Activated CD4-positive, alpha-beta T cell treated with anti-CD3 and anti-CD28 coated beads, Interleukin-2, amount 50 U/mL, for 1 hour (primary cell): ENCODE measurements around the gene TAP2.
A peak's percentile ranks its signal among the peaks of the same experiment; 100 is the strongest.
"Not testable (repeated sequence)": the region's sequence is repeated elsewhere in the genome, so short reads cannot be mapped to it uniquely, and the experiment has no call there.

Experiments used
- DNase-seq: peaks from one replicate; pipeline ENCODE4 v3.0.0-alpha.2; 2020

Gene TAP2

DNA sequence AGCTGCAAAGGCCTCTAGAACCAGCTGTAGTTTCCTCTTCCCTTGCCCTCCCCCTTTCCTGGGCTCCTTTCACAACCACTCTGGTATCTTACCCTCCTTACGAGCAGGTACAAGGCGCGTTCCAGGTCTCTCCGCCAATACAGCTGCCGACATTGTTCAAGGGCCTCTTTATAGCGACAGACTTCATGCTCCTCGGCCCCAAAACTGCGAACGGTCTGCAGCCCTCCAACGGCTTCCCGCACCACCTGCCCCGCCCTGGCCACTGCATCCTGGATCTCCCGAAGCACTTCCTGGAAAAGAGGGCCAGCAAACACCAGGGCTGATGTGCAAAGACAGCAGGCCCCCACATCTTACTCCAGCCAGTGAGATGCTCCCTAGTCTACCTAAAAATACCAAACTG, 6.0 kb downstream of the TAP2 start:
- DNase-seq, result no peak

DNA sequence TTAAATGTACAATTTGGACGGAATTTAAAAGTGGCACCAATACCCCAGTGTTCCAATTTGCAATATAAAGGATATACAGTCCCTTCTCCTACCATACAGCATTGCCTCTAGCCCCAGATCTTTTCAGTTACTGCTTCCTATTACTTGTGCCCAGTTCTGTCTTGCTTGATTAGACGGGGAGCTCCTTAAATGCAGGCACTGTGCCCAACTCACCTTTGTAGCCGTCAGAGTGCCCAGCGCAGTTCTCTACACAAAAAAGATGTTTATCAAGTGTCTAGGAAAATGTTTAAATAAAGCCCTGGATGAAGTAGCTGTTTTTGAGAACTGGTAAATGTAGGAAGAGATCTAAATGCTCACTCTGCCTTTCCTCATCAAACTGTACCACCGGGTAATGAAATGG, 7.6 kb downstream of the TAP2 start:
- no peak for DNase-seq

DNA sequence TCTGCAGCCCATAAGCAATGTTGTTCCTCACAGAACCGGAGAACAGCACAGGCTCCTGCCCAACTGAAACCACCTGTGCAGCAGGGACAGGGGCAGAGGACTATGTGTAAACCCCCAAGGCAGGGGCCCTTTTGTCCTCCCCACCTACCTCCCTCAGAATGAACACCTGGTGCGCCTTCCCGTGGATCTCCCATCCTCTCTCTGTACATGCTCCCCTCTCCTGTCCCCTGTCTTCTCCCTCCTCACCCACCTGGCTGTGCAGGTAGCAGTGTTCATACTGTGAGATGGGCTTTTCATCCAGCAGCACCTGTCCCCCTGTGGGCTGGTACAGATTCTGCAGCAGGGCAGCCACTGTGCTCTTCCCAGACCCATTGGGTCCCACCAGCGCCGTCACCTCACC, 8.5 kb downstream of the TAP2 start:
- no peak for DNase-seq

DNA sequence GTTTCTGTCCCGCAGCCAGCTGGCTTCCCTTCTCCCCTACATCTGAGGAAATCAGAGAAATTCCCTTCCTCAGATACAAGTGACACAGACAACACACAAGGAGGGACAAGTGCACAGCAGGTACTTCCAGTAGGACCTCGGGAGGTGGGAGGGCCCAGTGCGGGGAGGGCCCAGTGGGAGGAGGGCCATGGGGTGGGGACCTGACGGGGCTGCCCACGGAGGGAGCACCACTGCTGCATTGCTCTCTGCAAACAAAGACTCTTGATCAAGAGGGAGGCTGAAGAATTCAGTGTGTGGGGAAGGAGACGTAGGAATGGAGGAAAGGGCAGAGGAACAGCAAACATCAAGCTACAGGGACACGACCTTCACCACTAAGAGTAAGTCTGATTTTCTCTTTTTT, 9.0 kb downstream of the TAP2 start:
- DNase-seq, result no peak

DNA sequence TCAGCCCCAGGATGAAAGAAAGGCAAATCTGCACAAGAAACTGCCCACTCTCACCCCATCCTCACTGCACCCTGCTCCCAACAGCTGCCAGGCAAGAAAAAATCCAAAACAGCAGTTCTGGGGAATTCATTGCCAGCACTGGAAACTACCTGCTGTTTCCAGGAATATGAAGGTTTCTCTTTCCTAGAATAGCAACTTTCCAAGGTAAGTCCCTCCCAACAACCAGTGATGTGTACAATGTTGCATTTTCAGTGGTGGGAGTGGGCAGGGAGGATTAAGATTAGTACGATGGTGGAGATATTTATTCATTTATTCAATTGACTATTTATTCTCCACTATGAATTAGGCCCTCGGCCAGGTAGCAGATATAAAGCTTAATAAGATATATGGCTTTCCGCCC, 11.5 kb downstream of the TAP2 start:
- DNase-seq, result no peak

DNA sequence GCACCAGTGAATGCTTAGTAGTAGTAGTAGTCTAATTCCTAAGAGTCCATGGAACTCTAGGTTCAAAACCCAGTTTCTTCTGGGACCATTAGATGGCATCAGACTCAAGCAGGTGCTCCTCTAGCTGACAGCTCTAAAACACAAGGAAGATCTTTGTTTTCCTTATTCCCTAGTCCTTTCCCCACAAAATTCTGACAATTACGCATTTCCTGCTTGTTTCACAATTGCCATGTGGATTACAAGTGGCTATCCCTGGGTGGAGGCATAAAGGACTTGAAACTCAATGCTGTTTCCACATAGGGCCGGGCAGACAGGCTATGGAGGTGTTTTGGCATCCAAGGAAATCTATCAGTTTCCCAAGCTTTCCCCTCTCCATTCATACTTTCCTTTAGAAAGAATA, 12.6 kb downstream of the TAP2 start:
- DNase-seq, result no peak

DNA sequence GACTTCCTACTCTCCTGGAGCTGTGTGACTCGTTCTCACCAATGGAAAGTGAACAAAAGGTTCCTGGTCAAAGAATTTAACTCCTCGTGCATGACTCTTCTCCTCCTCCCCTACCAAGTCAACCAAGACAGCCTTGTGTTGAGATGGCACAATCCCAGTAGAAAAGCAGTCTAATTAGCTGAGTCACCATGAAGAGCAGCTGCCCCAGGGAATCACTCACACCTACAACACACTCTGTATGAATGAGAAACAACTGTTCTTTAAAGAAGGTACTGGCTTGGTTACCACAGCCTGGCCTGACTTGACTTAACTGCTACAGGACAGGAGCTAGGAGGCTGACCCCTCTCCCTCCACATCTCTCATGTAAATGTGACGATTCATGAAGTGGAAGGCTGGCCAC, 18.8 kb downstream of the TAP2 start:
- no peak for DNase-seq

DNA sequence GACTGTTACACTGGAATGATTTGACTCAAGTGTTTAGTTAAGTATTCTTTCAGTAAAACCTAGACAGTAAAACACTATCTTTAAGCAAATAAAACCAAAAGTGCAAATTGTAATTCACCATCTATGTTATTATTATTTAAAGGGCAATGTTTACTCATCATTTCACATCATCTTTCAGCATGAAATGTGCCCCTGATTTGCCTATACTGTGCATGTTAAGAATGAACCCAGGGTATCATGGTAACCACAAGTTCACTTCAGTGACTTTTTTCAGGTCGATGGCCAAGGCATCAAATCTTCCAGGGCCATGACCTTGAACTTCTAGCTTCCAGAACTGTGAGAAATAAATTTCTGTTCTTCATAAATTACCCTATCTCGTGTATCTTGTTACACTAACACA, 19.7 kb downstream of the TAP2 start:
- DNase-seq, result no peak

DNA sequence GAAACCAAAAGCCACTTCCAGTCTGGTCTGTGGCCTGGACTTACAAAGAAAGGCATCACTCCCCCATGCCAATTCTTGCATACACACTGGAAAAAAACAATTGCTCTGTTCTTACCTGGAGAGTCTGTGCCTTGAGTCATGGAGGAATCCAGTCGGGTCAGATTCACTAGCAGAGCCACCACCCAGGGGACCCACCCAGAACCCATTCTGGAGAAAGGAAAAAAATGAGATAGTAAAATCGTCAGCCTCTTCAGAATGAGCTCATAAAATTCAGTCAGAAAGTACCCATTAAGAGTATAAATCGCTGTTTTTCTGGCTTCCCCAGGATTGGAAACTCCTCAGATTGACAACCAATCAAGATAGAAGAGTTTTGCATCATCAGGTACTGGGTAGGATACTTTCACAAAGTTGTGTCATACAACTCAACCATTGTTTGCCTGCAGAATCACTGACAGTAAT, 21.8 kb downstream of the TAP2 start, which contains the start of gene HLA-DOB:
Gene HLA-DOB (minus strand): TSS at position 257 of the 459 bp plus-strand sequence. CDS start 51 bp downstream, at position 206.
- DNase-seq, result no peak

DNA sequence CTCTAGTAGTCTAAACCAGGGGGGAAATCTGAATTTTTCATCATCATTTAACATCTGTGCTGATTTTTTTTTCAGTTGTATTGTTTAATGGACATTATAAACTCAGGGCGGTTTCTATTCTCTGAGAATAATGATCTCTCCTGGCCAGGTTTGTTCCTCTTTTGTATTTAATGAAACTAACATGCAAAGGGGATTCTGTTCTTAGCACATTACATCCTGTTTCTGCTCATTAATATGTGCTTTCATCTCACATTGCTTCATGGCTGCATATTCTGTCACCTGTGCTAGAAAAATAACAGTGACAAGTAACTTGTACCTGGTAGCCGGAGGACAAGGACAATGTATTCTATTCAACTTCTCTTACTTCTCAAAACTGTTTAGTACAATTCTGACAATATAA, 22.5 kb downstream of the TAP2 start:
- DNase-seq, result no peak

DNA sequence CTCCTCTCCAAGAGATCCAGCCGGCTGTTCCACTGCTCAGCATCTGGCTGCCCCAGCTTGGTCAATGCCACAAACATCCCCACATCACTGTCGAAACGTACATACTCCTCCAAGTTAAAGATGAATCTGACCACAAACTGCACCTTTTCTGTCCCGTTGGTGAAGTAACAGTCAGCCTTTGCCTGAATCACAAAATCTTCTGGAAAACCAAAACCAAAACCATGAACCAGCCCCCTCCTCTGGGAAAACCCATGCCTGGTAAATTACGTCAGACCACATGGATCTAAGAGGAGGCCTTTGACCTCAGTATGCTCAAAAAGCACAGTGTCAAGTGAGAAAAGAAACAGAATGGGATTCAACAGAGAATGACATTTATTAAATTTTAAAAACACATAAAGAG, 23.4 kb downstream of the TAP2 start:
- DNase-seq, result no peak

DNA sequence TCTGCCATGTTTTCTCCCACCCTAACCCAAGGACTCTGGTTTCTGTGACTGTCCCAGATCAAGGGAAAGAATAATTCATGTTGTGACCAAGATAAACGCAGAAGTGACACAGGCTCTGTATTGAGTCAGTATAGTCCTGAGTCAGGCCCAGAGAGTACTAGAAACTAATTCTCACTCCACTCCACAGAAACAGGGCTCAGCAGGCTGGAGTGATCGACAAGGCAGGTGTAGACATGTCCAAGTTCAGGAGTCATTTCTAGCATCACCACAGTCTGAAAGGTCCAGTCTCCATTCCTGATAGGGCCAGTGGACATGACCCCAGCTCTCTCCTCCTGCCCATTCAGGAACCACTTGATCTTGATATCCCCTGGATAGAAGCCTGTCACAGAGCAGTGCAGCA, 24.4 kb downstream of the TAP2 start:
- DNase-seq, result no peak

DNA sequence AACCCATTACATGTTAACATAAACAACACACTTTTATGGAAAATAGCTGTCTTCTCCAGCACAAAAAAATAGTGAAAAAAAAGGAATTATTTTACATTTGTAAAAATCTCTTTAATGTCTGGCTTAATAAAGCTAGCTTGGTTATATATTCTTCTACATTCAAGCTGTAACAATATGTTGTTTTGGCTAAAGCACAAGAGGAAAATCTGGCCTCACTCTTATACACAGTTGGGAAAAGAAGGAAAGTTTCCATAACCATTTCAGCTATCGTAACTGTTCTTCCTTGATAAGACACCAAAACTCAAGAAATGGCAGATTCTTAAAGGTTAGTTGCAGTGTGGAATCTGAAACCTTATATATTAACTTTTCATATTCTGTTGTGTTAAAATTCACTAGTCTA, 29.4 kb downstream of the TAP2 start:
- DNase-seq, result no peak

DNA sequence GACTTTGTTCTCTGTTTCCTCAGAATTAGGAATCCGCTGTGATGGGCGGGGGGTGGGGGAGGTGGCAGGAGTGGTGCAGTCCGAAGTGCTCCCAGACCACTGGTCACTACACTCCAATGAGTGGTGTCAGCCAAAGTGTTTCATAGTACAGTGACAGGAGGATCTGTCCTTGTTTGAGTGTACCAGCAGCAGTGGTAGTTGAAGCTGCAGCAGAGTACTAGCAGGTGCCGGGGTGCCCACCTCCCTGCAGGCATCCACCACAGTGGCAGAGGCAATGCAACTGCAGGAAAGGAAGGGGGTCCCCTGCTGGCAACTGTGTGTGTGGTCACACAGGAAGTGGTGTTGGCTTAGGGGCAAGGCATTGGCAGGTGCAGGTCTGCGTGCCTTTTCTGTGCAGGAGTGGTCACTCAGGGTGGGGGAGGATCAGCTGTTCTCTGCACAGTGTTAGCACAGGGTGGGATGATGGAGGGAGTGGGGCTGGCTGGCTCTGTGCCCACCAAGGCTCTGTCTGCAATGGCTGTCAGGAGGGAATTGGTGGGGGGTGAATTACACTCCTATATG, 31.4 kb downstream of the TAP2 start:
- no peak for DNase-seq

DNA sequence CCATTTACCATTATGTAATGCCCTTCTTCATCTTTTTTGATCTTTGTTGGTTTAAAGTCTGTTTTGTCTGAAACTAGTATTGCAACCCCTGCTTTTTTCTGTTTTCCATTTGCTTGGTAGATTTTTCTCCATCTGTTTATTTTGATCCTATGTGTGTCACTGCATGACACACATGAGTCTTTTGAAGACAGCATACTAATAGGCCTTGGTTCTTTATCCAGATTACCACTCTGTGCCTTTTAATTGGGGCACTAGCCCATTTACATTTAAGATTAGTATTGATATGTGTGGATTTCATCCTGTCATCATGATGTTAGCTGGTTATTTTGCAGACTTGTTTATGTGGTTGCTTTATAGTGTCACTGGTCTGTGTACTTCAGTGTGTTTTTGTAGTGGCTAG, 33.1 kb downstream of the TAP2 start:
- DNase-seq, result not testable (repeated sequence)

DNA sequence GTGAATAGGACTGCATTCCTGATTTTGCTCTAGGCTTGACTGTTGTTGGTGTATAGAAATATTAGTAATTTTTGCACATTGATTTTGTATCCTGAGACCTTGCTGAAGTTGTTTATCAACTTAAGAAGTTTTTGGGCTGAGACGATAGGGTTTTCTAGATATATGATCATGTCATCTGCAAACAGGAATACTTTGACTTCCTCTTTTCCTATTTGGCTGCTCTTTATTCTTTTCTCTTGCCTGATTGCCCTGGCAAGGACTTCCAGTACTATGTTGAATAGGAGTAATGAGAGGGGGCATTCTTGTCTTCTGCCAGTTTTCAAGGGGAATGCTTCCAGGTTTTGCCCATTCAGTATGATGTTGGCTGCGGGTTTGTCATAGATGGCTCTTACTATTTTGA, 35.1 kb downstream of the TAP2 start:
- no peak for DNase-seq

DNA sequence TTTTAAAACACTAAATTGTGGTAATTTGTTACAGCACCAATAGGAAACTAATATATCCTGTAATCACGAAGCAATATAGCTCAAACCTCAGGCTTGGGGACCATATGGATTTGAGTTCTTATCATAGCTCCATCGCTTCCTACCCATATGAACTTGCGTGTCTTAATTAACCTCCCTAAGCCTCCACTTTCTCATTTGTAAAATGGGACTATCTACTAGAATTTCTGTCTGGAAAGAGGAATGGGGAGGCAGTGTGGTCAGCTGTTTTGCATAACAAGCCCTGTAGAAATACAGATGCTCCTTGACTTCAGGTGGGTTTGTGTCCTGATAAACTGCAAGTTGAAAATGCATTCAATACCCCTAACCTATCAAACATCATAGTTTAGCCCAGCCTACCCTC, 38.8 kb downstream of the TAP2 start:
- no peak for DNase-seq

DNA sequence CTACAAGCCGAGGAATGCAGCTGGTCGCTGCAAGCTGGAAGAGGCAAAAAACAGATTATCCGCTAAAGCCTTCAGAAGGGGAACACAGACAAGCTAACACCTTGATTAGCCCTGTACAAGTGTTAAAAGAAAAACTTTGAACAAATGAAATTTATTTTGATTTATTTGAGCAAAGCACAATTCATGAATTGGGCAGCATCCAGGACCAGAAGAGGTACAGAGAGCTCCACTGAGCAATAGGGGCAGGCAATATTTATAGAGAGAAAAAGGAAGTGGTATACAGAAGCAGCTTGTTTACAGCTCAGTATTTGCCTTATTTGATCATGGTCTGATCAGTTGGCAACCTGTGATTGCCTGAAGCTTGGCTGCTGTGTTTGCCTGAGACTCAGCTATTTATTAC, 39.4 kb downstream of the TAP2 start:
- no peak for DNase-seq

DNA sequence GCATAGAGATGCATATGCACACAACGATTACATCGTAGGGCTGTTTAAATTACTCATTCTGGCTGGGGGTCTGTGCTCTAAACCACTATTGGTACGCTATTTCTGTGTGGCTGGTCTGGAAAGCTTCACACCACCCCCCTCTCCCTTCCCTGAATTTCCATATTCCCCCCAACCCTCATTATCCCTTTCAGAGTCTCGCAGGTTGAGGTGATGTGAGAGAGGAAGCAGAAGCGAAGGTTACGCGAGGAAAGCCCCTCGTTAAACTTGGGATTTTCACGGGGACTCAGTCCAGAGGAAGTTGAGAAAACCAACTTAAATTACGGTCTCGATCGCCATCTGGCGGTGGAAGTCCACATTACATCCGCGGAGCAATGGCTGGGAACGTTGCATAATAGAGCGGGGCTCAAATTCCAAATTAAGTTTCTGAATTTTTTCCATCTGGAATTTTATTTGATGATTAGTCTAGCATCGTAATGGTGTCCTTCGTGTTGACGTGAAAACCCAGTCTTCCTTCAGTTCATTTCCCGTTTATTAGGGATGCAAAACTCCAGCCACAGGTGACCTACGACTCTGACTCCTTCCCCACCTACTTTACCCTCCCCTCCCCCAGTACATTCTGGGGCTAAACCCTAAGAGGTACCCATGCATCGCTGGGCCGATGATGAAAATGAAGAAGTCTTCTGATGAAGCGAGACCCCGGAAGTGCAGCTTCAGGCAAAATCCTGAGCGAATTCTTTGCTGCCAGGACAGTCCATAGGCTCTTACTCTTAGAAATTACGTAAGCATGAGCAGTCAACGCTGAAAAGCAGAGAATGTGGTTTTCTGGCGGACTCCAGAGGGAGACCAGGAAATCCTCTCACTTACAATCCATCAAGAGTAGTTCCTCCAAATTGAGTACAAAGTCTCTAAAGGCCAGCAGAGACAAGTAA, 41.4 kb downstream of the TAP2 start:
- peak; percentile 80 for DNase-seq

DNA sequence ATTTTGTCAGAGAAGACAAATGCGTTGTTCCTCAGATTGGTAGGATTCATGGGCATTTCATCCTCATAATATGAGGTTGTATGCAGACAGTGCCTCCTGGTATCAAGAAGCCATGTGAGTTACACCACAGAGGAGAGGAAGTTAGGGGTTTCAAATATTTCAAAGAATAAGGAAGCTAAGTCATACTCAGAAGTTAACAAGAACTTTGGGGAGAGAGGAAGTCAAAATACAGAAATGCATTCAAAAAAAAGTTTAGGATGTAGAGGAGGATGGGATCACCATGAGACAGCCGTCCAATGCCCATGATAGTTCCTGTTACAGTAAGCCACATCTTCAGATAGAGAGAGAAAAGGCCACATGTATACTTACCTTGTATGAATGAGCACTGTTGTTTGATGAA, 44.0 kb downstream of the TAP2 start:
- no peak for DNase-seq

DNA sequence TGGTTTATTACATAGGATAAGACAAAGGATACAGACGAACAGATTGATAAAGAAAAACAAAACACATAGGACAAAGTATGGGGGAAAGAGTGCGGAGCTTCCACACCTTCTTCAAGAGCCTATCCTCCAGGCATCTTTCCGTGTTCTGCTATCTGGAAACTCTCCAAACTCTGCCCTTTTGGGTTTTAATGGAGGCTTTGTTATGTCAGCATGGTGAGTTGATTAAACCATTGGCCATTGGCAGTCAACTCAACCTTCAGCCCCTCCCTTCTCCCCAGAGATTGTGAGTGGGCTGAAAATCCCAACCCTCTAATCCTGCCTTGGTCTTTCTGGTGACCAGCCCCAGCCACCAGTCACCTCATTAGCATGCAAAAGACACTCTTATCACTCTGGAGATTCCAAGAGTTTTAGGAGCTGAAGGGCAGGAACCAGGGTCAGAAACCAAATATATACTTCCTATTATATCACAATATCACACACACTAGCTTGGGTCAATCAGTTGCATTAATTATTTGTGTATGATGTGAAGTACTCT, 45.6 kb downstream of the TAP2 start:
- DNase-seq, result no peak

DNA sequence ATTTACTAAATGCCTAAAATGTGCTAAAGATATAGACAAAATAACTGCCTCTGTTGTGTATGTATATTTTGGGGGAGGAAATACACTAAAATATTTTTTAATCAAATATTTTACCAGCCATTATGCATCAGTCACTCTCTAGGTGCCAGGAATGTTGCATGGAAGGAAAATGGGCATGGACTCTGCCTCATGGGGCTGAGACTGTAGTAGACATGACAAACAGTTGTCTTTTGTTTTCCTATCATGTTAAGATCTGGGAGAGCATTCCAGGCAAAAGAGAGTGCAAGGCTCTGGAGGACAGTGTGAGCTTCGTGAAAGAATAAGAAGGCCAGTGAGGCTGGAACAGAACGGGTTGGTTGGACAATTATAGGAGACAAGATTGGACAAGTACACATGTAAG, 48.2 kb downstream of the TAP2 start:
- no peak for DNase-seq
